ENCODE measurements around the gene TMEM8B. TPM values are rescaled to one million over a fixed set of nuclear protein-coding genes. Genes with fewer than 3 reads are reported as not detected.
"Not testable (repeated sequence)": the region's sequence is repeated elsewhere in the genome, so short reads cannot be mapped to it uniquely, and the experiment has no call there.

The TMEM8B gene
- total RNA-seq, 1 experiment from 2014 or later: 1.1 TPM

- DNase-seq (ENCODE audit: low read depth): no peak
Measured at GRCh38 chr9:35863583-35863982, 34.6 kb downstream of the TMEM8B start.

GRCh38 chr9:35864695-35865255 is 35.7 kb downstream of the TMEM8B start:
- no peak for DNase-seq (ENCODE audit: low read depth)

GRCh38 chr9:35867538-35867937 is 38.5 kb downstream of the TMEM8B start:
- DNase-seq (ENCODE audit: low read depth): no peak

- DNase-seq (ENCODE audit: low read depth): no peak
Measured at GRCh38 chr9:35868933-35869332, 39.9 kb downstream of the TMEM8B start.

- DNase-seq (ENCODE audit: low read depth): no peak
Measured at GRCh38 chr9:35869621-35870216, 40.7 kb downstream of the TMEM8B start.

- DNase-seq (ENCODE audit: low read depth): no peak
Measured at GRCh38 chr9:35870351-35870923, 41.4 kb downstream of the TMEM8B start, which contains the start of gene OR13J1. OR13J1 (minus strand) TSS chr9:35870401; CDS start chr9:35870401, 0 bp downstream.

GRCh38 chr9:35871545-35871944 is 42.5 kb downstream of the TMEM8B start:
- DNase-seq (ENCODE audit: low read depth): peak; percentile 30

- no peak for DNase-seq (ENCODE audit: low read depth)
Measured at GRCh38 chr9:35872505-35872904, 43.5 kb downstream of the TMEM8B start.

- peak; percentile 79 for DNase-seq (ENCODE audit: low read depth)
Measured at GRCh38 chr9:35882263-35882848, 53.3 kb downstream of the TMEM8B start.

- DNase-seq (ENCODE audit: low read depth): no peak
Measured at GRCh38 chr9:35882996-35883395, 54.0 kb downstream of the TMEM8B start.

- not testable (repeated sequence) for DNase-seq (ENCODE audit: low read depth)
Measured at GRCh38 chr9:35884908-35885307, 55.9 kb downstream of the TMEM8B start.

- no peak for DNase-seq (ENCODE audit: low read depth)
Measured at GRCh38 chr9:35891646-35892045, 62.6 kb downstream of the TMEM8B start.

- DNase-seq (ENCODE audit: low read depth): no peak
Measured at GRCh38 chr9:35892051-35892450, 63.0 kb downstream of the TMEM8B start.

GRCh38 chr9:35896570-35896969 is 67.5 kb downstream of the TMEM8B start:
- DNase-seq (ENCODE audit: low read depth): no peak

- not testable (repeated sequence) for DNase-seq (ENCODE audit: low read depth)
Measured at GRCh38 chr9:35897376-35898099, 68.5 kb downstream of the TMEM8B start.

GRCh38 chr9:35898337-35898736 is 69.3 kb downstream of the TMEM8B start:
- no peak for DNase-seq (ENCODE audit: low read depth)

- DNase-seq (ENCODE audit: low read depth): no peak
Measured at GRCh38 chr9:35899021-35899420, 70.0 kb downstream of the TMEM8B start.

- DNase-seq (ENCODE audit: low read depth): peak; percentile 61
Measured at GRCh38 chr9:35903049-35903448, 74.0 kb downstream of the TMEM8B start.

GRCh38 chr9:35904338-35904737 is 75.3 kb downstream of the TMEM8B start:
- DNase-seq (ENCODE audit: low read depth): no peak

GRCh38 chr9:35905051-35905781 is 76.2 kb downstream of the TMEM8B start:
- DNase-seq (ENCODE audit: low read depth): peak; percentile 79

- peak; percentile 98 for DNase-seq (ENCODE audit: low read depth)
Measured at GRCh38 chr9:35905912-35906679, 77.1 kb downstream of the TMEM8B start, which contains the start of gene HRCT1. HRCT1 (plus strand) TSS chr9:35906202; CDS start chr9:35906288, 86 bp downstream.
